PC-3 (cell line): ENCODE data around the gene RGS9BP.

Source experiments
- CTCF ChIP-seq: fragments of 300-600 bp; sonication (generic); conservative IDR thresholded peaks from 2 replicates; pipeline ENCODE4 v1.5.1; 2017; ENCODE audit warnings: antibody characterized with exemption, low read depth, mild to moderate bottlenecking, low read length
- EZH2 ChIP-seq: fragments of 300-600 bp; sonication (generic); IDR thresholded peaks from one replicate; pipeline ENCODE4 v1.6.1; 2017; ENCODE audit warnings: antibody characterized with exemption, mild to moderate bottlenecking, low read length; ENCODE audit not compliant: unreplicated experiment

- TF ChIP-seq CTCF (no peak), EZH2 (no peak)
Measured at GRCh38 chr19:32680986-32681385, 5.3 kb downstream of the RGS9BP start.
